ENCODE measurements around the gene SIRT3. TPM values are rescaled to one million over a fixed set of nuclear protein-coding genes. Genes with fewer than 3 reads are reported as not detected.
"Not testable (repeated sequence)": the region's sequence is repeated elsewhere in the genome, so short reads cannot be mapped to it uniquely, and the experiment has no call there.

The SIRT3 gene
- total RNA-seq, 1 donor from 2014 or later, result 69.9 TPM

- intact Hi-C loops (cut with DNase I), result no loop called here
- no peak overlapping the region for H3K4me3 ChIP-seq
- no peaks in the 10 kb centered on the region for H3K27me3 ChIP-seq
- DNase-seq (ENCODE audit: low spot score in 2 of 2), result no peak
- H3K4me1 ChIP-seq, result no peaks in the 10 kb centered on the region
- no peaks in the 10 kb centered on the region for H3K9me3 ChIP-seq
- H3K36me3 ChIP-seq, result peaks cover 0 to 14% of the 10 kb centered on the region in 2 donors
- TF ChIP-seq CTCF (IDR thresholded peaks at IDR 0.05), result no peak
- no peak overlapping the region for H3K27ac ChIP-seq
These were observed 11.7 kb downstream of the SIRT3 start for GRCh38 chr11:224424-224823.

GRCh38 chr11:223884-224283 lies 12.3 kb downstream of the SIRT3 start:
- Histone ChIP-seq H3K9me3 (no peaks in the 10 kb centered on the region), H3K36me3 (peaks cover 0 to 19% of the 10 kb centered on the region in 2 donors), H3K27me3 (no peaks in the 10 kb centered on the region), H3K4me3 (no peak overlapping the region), H3K4me1 (no peaks in the 10 kb centered on the region), H3K27ac (no peak overlapping the region)
- no peak for DNase-seq (ENCODE audit: low spot score in 2 of 2)
- TF ChIP-seq CTCF (IDR thresholded peaks at IDR 0.05), result no peak
- intact Hi-C loops (cut with DNase I), result no loop called here

GRCh38 chr11:223026-223789 lies 12.9 kb downstream of the SIRT3 start:
- peak in 1 of 2 donors; percentile 46 for DNase-seq (ENCODE audit: low spot score in 2 of 2)
- Histone ChIP-seq H3K36me3 (peaks cover 0 to 24% of the 10 kb centered on the region in 2 donors), H3K27me3 (no peaks in the 10 kb centered on the region), H3K4me3 (no peak overlapping the region), H3K9me3 (no peaks in the 10 kb centered on the region), H3K4me1 (no peaks in the 10 kb centered on the region), H3K27ac (no peak overlapping the region)
- intact Hi-C loops (cut with DNase I), result no loop called here
- TF ChIP-seq CTCF (IDR thresholded peaks at IDR 0.05), result no peak

GRCh38 chr11:221998-222789 lies 13.9 kb downstream of the SIRT3 start:
- Histone ChIP-seq H3K4me1 (no peaks in the 10 kb centered on the region), H3K9me3 (no peaks in the 10 kb centered on the region), H3K36me3 (peaks cover 0 to 23% of the 10 kb centered on the region in 2 donors), H3K27me3 (no peaks in the 10 kb centered on the region), H3K27ac (no peak overlapping the region), H3K4me3 (no peak overlapping the region)
- intact Hi-C loops (cut with DNase I), result no loop called here
- DNase-seq (ENCODE audit: low spot score in 2 of 2), result peak in 1 of 2 donors; percentile 59
- TF ChIP-seq CTCF (IDR thresholded peaks at IDR 0.05), result no peak

GRCh38 chr11:221539-221938 lies 14.6 kb downstream of the SIRT3 start:
- no peak for DNase-seq (ENCODE audit: low spot score in 2 of 2)
- no peaks in the 10 kb centered on the region for H3K4me1 ChIP-seq
- H3K36me3 ChIP-seq, result peaks cover 0 to 23% of the 10 kb centered on the region in 2 donors
- no peaks in the 10 kb centered on the region for H3K9me3 ChIP-seq
- H3K4me3 ChIP-seq, result no peak overlapping the region
- intact Hi-C loops (cut with DNase I), result no loop called here
- TF ChIP-seq CTCF (IDR thresholded peaks at IDR 0.05), result no peak
- no peaks in the 10 kb centered on the region for H3K27me3 ChIP-seq
- no peak overlapping the region for H3K27ac ChIP-seq

GRCh38 chr11:220641-221215 lies 15.4 kb downstream of the SIRT3 start:
- DNase-seq (ENCODE audit: low spot score in 2 of 2); H3K27me3 ChIP-seq; intact Hi-C loops (cut with DNase I); H3K4me3 ChIP-seq; H3K4me1 ChIP-seq; H3K27ac ChIP-seq; H3K9me3 ChIP-seq: not testable (repeated sequence)
- peaks cover 0 to 31% of the 10 kb centered on the region in 2 donors for H3K36me3 ChIP-seq
